Measurements from ENCODE around the gene CHRND.

CHRND gene

DNA sequence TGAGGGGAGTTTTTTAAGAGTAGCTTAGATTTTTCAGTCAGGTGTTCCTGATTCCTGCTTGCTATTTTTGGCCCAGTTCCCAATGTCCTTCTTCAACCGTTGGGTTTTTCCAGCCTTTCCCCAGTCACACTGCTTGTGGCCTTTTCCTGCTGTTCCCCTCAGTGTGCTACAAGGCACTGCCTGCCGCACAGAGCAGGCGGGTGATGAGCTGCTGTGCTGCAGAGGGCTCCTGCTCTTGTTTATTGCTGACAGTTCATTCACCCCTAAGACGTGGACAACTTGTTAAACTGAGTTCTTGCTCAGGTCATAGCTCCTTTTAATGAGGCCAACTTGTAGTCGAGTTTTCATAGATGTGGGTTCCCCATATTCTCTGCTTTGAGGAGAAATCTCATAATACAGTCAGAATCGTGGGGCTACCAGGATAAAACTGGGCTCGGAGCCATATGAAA lies 45.1 kb downstream of the CHRND start:
- DNase-seq = no peak
- no peak overlapping the region for H3K27ac ChIP-seq (ENCODE audit: low read length)
- no peak overlapping the region for H3K4me2 ChIP-seq (ENCODE audit: insufficient read depth, low read length)
- TF ChIP-seq, protein P1, sequence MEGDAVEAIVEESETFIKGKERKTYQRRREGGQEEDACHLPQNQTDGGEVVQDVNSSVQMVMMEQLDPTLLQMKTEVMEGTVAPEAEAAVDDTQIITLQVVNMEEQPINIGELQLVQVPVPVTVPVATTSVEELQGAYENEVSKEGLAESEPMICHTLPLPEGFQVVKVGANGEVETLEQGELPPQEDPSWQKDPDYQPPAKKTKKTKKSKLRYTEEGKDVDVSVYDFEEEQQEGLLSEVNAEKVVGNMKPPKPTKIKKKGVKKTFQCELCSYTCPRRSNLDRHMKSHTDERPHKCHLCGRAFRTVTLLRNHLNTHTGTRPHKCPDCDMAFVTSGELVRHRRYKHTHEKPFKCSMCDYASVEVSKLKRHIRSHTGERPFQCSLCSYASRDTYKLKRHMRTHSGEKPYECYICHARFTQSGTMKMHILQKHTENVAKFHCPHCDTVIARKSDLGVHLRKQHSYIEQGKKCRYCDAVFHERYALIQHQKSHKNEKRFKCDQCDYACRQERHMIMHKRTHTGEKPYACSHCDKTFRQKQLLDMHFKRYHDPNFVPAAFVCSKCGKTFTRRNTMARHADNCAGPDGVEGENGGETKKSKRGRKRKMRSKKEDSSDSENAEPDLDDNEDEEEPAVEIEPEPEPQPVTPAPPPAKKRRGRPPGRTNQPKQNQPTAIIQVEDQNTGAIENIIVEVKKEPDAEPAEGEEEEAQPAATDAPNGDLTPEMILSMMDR (IDR thresholded peaks at IDR 0.05; ENCODE audit: borderline replicate concordance, extremely low read depth, low read length, poor library complexity, severe bottlenecking) = no peak
- no peak for TF ChIP-seq EZH2 (IDR thresholded peaks at IDR 0.05; ENCODE audit: borderline replicate concordance, low read depth, low read length, severe bottlenecking)
- H3K9ac ChIP-seq (ENCODE audit: low read depth, low read length) = no peak overlapping the region
- no peak overlapping the region for H2AFZ ChIP-seq (ENCODE audit: low read depth, low read length)
- no peaks in the 10 kb centered on the region for H3K27me3 ChIP-seq (ENCODE audit: insufficient read depth, low read length, poor library complexity)
- no peaks in the 10 kb centered on the region for H3K4me1 ChIP-seq (ENCODE audit: insufficient read depth, low read length)
- H4K20me1 ChIP-seq (ENCODE audit: insufficient read depth, low read length) = no peaks in the 10 kb centered on the region
- H3K9me3 ChIP-seq (ENCODE audit: insufficient read depth, low read length, severe bottlenecking) = no peaks in the 10 kb centered on the region
- ATAC-seq (ENCODE audit: insufficient read depth, low read depth) = no peak
- H3K36me3 ChIP-seq (ENCODE audit: insufficient read depth, low read length) = peaks cover 76% of the 10 kb centered on the region
- H3K4me3 ChIP-seq (ENCODE audit: low read depth in 1 of 2, low read length in 2 of 2) = no peak overlapping the region
- H3K79me2 ChIP-seq (ENCODE audit: insufficient read depth, low read length) = no peaks in the 10 kb centered on the region

DNA sequence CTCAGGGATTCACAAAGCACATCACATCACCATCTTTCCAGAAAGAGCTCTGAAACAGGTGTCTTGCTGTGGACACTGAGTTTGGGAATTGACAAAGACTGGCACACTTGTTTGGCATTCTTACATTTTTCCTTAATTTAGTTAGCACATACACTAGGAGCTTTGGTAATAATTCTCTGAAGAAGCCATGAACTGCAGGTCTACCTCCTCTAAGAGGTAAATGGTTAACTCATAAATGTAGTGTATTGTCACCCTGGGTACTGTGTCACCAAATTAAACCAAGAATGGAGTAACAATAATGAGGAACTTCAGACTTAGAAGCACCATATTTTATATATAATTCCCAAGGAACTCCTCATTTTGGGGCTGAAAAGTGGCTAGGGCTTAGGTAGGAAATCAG lies 47.1 kb downstream of the CHRND start:
- Histone ChIP-seq H4K20me1 (ENCODE audit: insufficient read depth, low read length) (no peaks in the 10 kb centered on the region), H3K9ac (ENCODE audit: low read depth, low read length) (no peak overlapping the region), H3K4me1 (ENCODE audit: insufficient read depth, low read length) (no peaks in the 10 kb centered on the region), H3K9me3 (ENCODE audit: insufficient read depth, low read length, severe bottlenecking) (no peaks in the 10 kb centered on the region), H2AFZ (ENCODE audit: low read depth, low read length) (no peak overlapping the region), H3K4me3 (ENCODE audit: low read depth in 1 of 2, low read length in 2 of 2) (no peak overlapping the region), H3K36me3 (ENCODE audit: insufficient read depth, low read length) (peaks cover 56% of the 10 kb centered on the region), H3K27ac (ENCODE audit: low read length) (no peak overlapping the region), H3K27me3 (ENCODE audit: insufficient read depth, low read length, poor library complexity) (no peaks in the 10 kb centered on the region), H3K79me2 (ENCODE audit: insufficient read depth, low read length) (no peaks in the 10 kb centered on the region), H3K4me2 (ENCODE audit: insufficient read depth, low read length) (no peak overlapping the region)
- no peak for TF ChIP-seq EZH2 (IDR thresholded peaks at IDR 0.05; ENCODE audit: borderline replicate concordance, low read depth, low read length, severe bottlenecking)
- ATAC-seq (ENCODE audit: insufficient read depth, low read depth) (no peak), DNase-seq (no peak)

DNA sequence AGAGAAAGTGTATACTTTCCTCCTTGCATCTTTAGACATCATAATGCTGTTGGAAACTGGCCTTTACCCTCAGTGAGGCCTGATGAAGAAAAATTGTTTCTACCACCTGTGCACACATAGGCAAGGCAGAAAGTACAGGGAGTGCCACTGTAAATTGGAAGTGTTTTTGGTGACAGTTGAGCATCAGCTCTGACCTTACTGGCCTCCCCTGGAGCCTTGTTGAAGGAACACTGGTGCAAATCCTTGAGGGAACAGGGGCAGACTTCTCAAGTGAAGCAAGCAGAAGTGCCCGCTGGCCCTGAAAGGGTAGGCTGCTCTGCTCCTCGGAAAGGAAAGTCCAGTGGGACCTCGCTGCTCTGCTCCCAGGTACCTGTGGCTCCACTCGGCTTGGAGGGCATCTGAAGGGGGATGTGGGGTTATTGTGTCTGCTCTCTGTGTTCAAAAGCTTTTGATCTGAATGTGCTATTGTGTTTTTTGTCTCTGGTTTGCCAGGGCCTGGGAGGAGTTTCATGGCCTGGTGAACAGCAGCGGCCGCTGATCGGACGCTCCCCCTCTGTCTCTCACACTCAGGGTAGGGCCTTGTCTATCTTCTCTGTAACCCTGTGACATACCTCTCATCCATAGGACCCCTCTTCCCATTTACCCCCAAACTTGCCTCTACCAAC lies 47.9 kb downstream of the CHRND start:
- Histone ChIP-seq H3K4me3 (ENCODE audit: low read depth in 1 of 2, low read length in 2 of 2) (no peak overlapping the region), H3K4me1 (ENCODE audit: insufficient read depth, low read length) (no peaks in the 10 kb centered on the region), H3K9ac (ENCODE audit: low read depth, low read length) (no peak overlapping the region), H3K36me3 (ENCODE audit: insufficient read depth, low read length) (peaks cover 47% of the 10 kb centered on the region; the same call in 1 of the 2 replicates), H3K4me2 (ENCODE audit: insufficient read depth, low read length) (no peak overlapping the region), H2AFZ (ENCODE audit: low read depth, low read length) (no peak overlapping the region), H3K27ac (ENCODE audit: low read length) (no peak overlapping the region), H3K27me3 (ENCODE audit: insufficient read depth, low read length, poor library complexity) (no peaks in the 10 kb centered on the region), H3K9me3 (ENCODE audit: insufficient read depth, low read length, severe bottlenecking) (no peaks in the 10 kb centered on the region), H4K20me1 (ENCODE audit: insufficient read depth, low read length) (no peaks in the 10 kb centered on the region), H3K79me2 (ENCODE audit: insufficient read depth, low read length) (no peaks in the 10 kb centered on the region)
- TF ChIP-seq, protein P1 (IDR thresholded peaks at IDR 0.05; ENCODE audit: borderline replicate concordance, extremely low read depth, low read length, poor library complexity, severe bottlenecking) = no peak
- TF ChIP-seq EZH2 (IDR thresholded peaks at IDR 0.05; ENCODE audit: borderline replicate concordance, low read depth, low read length, severe bottlenecking) = no peak
- DNase-seq = no peak
- ATAC-seq (ENCODE audit: insufficient read depth, low read depth) = no peak

DNA sequence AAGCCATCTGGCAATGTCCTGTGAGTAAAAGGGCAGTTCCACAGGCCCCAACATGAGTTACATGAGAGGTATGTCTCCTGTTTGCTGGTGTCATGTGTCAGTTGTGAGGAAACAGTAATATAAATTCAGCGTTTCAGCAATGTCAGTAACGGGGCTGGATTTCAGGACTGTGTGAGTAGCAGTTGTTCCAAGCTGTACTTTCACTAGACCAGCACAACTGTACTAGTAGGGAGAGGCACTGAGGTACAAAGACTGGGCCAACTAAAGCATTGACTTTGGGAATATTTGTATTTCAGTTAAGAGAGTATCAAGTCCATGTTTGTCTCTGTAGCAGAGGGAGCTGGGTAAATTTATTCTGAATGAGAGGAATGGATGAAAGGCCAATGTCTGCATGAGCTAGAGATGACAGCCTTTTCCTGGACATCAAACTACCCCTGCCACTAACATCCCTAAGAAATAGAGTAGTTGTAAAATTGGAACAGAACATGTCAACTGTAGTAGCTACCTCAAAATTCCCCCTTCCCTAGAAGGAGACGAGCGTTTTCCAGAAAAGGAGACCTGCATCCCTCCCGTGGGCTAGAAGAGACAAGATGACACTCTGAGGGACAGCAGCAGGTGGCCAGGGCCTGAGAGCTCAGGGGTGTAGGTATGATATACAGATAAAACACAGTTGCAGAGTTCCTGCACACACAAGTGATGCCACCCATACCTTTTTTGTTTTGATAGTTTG lies 48.9 kb downstream of the CHRND start:
- H4K20me1 ChIP-seq (ENCODE audit: insufficient read depth, low read length) = no peaks in the 10 kb centered on the region
- H3K79me2 ChIP-seq (ENCODE audit: insufficient read depth, low read length) = no peaks in the 10 kb centered on the region
- H3K9ac ChIP-seq (ENCODE audit: low read depth, low read length) = no peak overlapping the region
- peaks cover 38% of the 10 kb centered on the region; the same call in 1 of the 2 replicates for H3K36me3 ChIP-seq (ENCODE audit: insufficient read depth, low read length)
- H3K27ac ChIP-seq (ENCODE audit: low read length) = no peak overlapping the region
- H2AFZ ChIP-seq (ENCODE audit: low read depth, low read length) = no peak overlapping the region
- H3K4me1 ChIP-seq (ENCODE audit: insufficient read depth, low read length) = no peaks in the 10 kb centered on the region
- H3K4me2 ChIP-seq (ENCODE audit: insufficient read depth, low read length) = no peak overlapping the region
- no peaks in the 10 kb centered on the region for H3K9me3 ChIP-seq (ENCODE audit: insufficient read depth, low read length, severe bottlenecking)
- TF ChIP-seq, protein P1 (IDR thresholded peaks at IDR 0.05; ENCODE audit: borderline replicate concordance, extremely low read depth, low read length, poor library complexity, severe bottlenecking) = no peak
- TF ChIP-seq EZH2 (IDR thresholded peaks at IDR 0.05; ENCODE audit: borderline replicate concordance, low read depth, low read length, severe bottlenecking) = no peak
- ATAC-seq (ENCODE audit: insufficient read depth, low read depth) (no peak), DNase-seq (no peak)
- H3K4me3 ChIP-seq (ENCODE audit: low read depth in 1 of 2, low read length in 2 of 2) = no peak overlapping the region
- H3K27me3 ChIP-seq (ENCODE audit: insufficient read depth, low read length, poor library complexity) = no peaks in the 10 kb centered on the region
